Kidney (tissue), 14 donors: ENCODE measurements around the gene HSPB1. TPM values are rescaled to one million over a fixed set of nuclear protein-coding genes. Genes with fewer than 3 reads are reported as not detected.
A peak's percentile ranks its signal among the peaks of the same experiment; 100 is the strongest.

Experiments
- DNase-seq, 5 donors: peaks; one replicate each; pipeline ENCODE4 v3.0.0-alpha.2; 2013 to 2020
- FAIRE-seq: peaks from 2 replicates; lab custom pipeline; 2012; peaks lifted over from hg19 to GRCh38; lab: Jason Lieb, UNC
- H3K27ac ChIP-seq, 2 donors: one replicate each; pipeline ENCODE4 v1.7.0; 2013; ENCODE audit warnings: low read depth in 2 of 2, low read length in 2 of 2, inconsistent platforms in 1 of 2
- H3K27me3 ChIP-seq: one replicate; pipeline ENCODE4 v1.7.1; 2013; ENCODE audit warnings: low read length, inconsistent platforms; ENCODE audit not compliant: control insufficient read depth, insufficient read depth
- H3K36me3 ChIP-seq, 3 donors: one replicate each; pipeline versions ENCODE4 v1.7.0 to v1.7.1; 2013; ENCODE audit warnings: low read length in 3 of 3, control low read depth in 1 of 3, inconsistent platforms in 1 of 3; ENCODE audit not compliant: insufficient read depth in 3 of 3, control insufficient read depth in 2 of 3
- H3K4me1 ChIP-seq, 3 donors: one replicate each; pipeline versions ENCODE4 v1.7.0 to v1.7.1; 2013; ENCODE audit warnings: low read length in 3 of 3, inconsistent platforms in 1 of 3, low read depth in 1 of 3; ENCODE audit not compliant: control insufficient read depth in 2 of 3, insufficient read depth in 2 of 3
- H3K4me3 ChIP-seq, 3 donors: one replicate each; pipeline versions ENCODE4 v1.7.0 to v1.8.1; 2013; ENCODE audit warnings: low read length in 3 of 3, control low read depth in 1 of 3, inconsistent platforms in 1 of 3
- H3K9ac ChIP-seq, 3 donors: one replicate each; pipeline versions ENCODE4 v1.7.0 to v1.7.1; 2013; ENCODE audit warnings: low read length in 3 of 3, control low read depth in 1 of 3, inconsistent platforms in 1 of 3
- H3K9me3 ChIP-seq, 3 donors: one replicate each; pipeline versions ENCODE4 v1.7.0 to v1.7.1; 2013; ENCODE audit warnings: low read length in 3 of 3, control low read depth in 1 of 3, inconsistent platforms in 1 of 3; ENCODE audit not compliant: control insufficient read depth in 2 of 3, insufficient read depth in 1 of 3
- CTCF ChIP-seq: IDR thresholded peaks from 3 replicates; pipeline ENCODE4 v1.5.1; 2012; ENCODE audit warnings: mild to moderate bottlenecking, moderate library complexity, borderline replicate concordance; ENCODE audit not compliant: insufficient read depth; ENCODE audit errors: extremely low read depth
- intact Hi-C: fragments of 100-400 bp; cut with DNase I; formaldehyde crosslinking; loops from one replicate; pipeline ENCODE4 v1.11.1; 2022
- polyA plus RNA-seq: library from polyadenylated mRNA; stranded (reverse); fragments of 350-450 nt; fragmentation: Illumina TruSeq; extraction: RNeasy Lipid Tissue Mini Kit (QIAGEN cat#74804); gene quantifications from one replicate; pipeline ENCODE4 v1.2.3, GENCODE V29; 2014; ENCODE audit warnings: low read depth, low replicate concordance; ENCODE audit not compliant: insufficient read depth
- total RNA-seq: library from RNA; stranded (reverse); fragmentation: NEBNext Ultra II Directional; extraction: Animal tissue kit (Norgen Biotek cat#: 25700); gene quantifications from one replicate; pipeline ENCODE4 v1.2.1, GENCODE V29; 2021
- donor health status: control.
- donor health status: control.
- donor health status: control.
- donor health status: control.
- donor health status: control.
- donor health status: DM: yes; HTN: yes; CAD: no.
- donor health status: Normal renal cell carcinoma (clear cell type).

Gene HSPB1
- total and polyA plus RNA-seq, 2 donors from 2014 or later, result 1,012 to 1,561 TPM

GRCh38 chr7:76318488-76319353 lies 16.2 kb downstream of the HSPB1 start:
- Histone ChIP-seq H3K27me3 (no peaks in the 10 kb centered on the region), H3K4me1 (peaks cover 0 to 12% (median 7%) of the 10 kb centered on the region in 3 donors), H3K9me3 (no peaks in the 10 kb centered on the region), H3K27ac (peak overlapping the region; percentile 92 to 97), H3K36me3 (no peaks in the 10 kb centered on the region), H3K4me3 (peak overlapping the region; percentile 46 to 78 (median 76)), H3K9ac (peak overlapping the region; percentile 42 to 86 (median 70))
- peak in 3 of 5 donors; percentile 69 to 87 (median 79) for DNase-seq
- TF ChIP-seq CTCF, result peak; percentile 24
- FAIRE-seq, result no peak
- intact Hi-C loops, result loop anchor here (10.0 kb wide), 1 partner anchor 144 kb away; no protein-coding TSS in a partner anchor

DNA sequence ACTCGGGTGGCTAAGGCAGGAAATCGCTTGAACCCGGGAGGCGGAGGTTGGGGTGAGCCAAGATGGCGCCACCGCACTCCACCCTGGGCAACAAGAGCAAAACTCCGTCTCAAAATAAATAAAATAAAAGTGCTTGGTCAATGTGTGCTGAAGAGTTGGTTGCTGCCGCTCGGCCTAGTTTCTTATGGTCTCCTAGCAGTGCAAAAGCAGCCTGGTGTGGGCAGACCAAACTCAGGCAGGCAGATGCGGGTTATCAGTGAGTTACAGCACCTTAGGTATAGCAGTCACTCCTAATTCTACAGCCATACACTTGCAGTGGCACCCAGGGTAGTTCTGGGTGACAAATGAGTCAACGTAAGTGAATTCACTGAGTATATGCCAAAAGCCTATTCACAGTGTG lies 22.6 kb downstream of the HSPB1 start:
- intact Hi-C loops, result no loop called here
- no peak overlapping the region for H3K9ac ChIP-seq
- no peak for TF ChIP-seq CTCF
- no peaks in the 10 kb centered on the region for H3K27me3 ChIP-seq
- H3K27ac ChIP-seq, result no peak overlapping the region
- FAIRE-seq, result no peak
- no peak overlapping the region for H3K4me3 ChIP-seq
- H3K36me3 ChIP-seq, result peaks cover 4 to 19% (median 11%) of the 10 kb centered on the region in 3 donors
- H3K9me3 ChIP-seq, result no peaks in the 10 kb centered on the region
- DNase-seq, result no peak
- peaks cover 2 to 4% (median 3%) of the 10 kb centered on the region in 3 donors for H3K4me1 ChIP-seq

- H3K4me1 ChIP-seq, result peaks cover 2 to 4% (median 3%) of the 10 kb centered on the region in 3 donors
- H3K4me3 ChIP-seq, result no peak overlapping the region
- no peak overlapping the region for H3K9ac ChIP-seq
- TF ChIP-seq CTCF, result no peak
- no peak for DNase-seq
- no peak for FAIRE-seq
- H3K36me3 ChIP-seq, result peaks cover 4 to 19% (median 11%) of the 10 kb centered on the region in 3 donors
- intact Hi-C loops, result no loop called here
- H3K9me3 ChIP-seq, result no peaks in the 10 kb centered on the region
- H3K27ac ChIP-seq, result no peak overlapping the region
- no peaks in the 10 kb centered on the region for H3K27me3 ChIP-seq
Observed at GRCh38 chr7:76325811-76326210, 23.3 kb downstream of the HSPB1 start.
